Skeletal muscle cell (primary cell): ENCODE measurements around the gene ASPDH.
A peak's percentile ranks its signal among the peaks of the same experiment; 100 is the strongest.

Experiments
- DNase-seq: peaks from one replicate; pipeline ENCODE4 v3.0.0-alpha.2; 2010; ENCODE audit warnings: low read depth
- H3K4me3 ChIP-seq: 2 replicates; pipeline ENCODE4 v1.5.1; 2011; ENCODE audit warnings: low read depth, mild to moderate bottlenecking, control low read depth, low read length, moderate library complexity

Gene ASPDH

DNA sequence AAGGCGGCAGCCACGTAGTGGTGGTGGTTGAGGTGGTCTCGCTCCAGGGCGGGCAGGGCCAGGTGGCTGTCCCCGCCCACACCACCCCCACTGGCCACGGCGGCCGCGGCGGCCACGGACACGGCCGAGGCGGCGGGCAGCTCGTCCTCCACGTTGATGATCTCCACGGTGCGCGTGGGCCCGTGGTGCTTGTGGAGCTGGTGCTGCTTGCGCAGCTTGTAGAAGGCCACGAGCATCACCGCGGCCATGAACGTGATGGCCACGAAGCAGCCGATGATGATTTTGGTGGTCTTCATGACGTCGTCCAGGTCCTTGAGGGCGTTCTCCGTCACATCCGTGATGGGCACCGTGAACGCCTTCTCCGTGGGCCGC, 4.0 kb upstream of the ASPDH start:
- H3K4me3 ChIP-seq = no peak overlapping the region
- DNase-seq = no peak

DNA sequence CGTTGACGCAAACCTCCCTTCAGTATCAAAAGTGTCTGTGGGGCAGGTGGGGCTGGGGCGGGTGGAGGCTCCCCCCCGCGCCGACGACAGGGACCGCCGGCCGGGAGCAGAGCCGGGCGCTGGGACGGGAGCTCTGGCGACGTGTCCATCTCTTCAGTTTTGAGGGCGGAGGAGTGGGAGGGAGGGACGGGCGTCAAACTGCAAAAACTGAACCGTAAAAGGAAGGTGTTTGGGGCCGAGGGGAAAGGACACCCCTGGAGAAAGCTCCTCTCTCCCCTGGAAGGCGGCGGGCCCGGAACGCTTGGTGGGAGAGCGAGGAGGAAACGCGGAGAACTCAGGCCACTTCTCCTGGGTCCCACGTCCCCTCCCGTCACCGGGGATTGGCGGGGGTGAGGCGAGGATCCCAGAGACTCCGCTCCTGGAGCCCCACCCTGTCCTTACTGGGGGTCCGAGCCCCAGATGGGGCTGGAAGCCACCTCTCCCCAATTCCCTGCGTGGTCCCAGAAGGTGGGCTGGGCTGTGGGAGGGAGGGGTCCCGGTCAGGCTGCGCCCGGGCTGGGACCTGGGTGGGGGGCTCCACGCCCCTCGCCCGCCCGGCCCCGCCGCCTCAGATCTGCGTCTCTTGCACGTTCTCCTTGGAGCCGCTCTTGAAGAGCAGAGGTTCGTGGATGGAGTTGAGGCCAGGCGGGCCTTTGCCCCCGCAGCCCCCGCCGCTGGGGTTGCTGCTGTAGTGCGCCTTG, 3.4 kb upstream of the ASPDH start:
- no peak overlapping the region for H3K4me3 ChIP-seq
- DNase-seq = no peak

DNA sequence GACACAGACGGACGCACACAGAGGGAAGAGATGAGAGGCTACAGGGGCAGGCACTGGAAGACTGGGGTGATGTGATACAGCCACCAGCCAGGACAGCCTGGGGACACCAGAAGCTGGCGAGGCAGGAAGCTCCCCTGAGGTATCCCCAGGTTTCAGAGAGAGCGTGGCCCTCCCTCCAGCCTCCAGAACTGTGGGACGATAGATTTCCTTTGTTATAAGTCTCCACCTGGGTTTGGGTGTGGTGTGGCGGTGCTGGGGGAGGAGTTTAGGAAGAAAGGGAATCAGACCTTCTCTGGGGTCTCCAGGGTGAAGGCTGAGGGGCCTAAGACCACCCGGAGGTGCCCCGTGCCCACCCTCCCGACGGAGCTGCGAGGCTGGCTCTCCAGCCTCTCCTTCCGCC, 2.7 kb upstream of the ASPDH start:
- no peak overlapping the region for H3K4me3 ChIP-seq
- DNase-seq = no peak

DNA sequence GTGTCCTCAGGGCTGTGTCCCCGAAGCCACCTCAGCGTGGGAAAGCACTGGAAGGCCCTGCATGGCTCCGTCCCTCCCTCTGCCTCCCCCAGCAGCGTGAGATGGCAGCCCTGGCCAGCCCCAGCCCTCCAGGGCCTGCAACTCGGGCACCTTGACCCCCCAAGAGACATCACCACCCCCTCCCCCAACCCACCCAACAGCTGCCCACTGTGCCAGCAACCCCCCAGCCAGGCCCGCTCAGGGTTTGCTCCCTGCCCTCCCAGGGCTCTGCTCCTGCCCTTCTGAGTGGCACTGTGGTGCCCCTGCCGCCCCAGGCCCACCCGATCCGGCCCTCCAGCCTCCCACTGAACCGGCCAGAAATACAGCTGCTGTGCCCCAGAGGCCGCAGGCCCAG, 1.5 kb upstream of the ASPDH start:
- H3K4me3 ChIP-seq = no peak overlapping the region
- DNase-seq = no peak

DNA sequence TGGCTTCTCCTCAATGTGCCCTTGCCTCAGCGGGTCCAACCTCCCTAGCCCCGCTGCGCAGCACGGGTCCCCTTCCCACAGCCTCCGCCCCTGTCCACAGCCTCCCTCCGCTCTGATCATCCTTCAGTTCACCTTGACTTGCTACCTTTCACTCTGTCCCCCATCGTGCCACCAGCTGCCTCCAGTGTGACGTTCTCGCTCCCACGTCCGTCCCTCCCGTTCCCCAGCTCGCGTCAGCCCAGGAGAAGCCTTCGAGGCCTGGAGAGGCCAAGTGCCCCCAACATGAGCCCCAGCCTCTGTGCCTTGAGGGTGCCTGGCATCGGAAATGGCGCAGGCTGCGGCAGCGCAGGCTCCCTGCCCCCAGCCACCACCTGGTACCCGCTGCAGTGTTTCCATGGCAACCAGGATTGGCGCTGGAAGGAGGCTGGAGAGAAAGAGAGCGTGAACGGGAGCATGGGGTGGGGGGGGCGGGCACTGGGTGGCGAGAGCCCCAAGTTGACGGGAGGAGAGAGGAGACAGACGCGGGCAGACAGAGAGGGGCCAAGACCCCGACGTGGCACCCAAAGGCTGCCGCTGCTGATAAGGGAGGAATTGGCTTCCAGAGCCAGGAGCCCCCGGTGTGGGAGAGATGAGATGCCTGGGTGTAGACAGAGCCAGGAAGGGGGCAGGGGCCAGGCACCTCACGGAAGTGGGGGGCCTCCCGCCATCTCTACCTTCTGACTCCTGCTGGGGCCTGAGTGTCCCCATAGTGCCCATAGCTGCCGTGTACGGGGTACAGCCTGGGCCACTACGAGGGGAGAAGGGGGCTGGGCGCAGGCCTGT, 844 bp upstream of the ASPDH start:
- DNase-seq = no peak
- H3K4me3 ChIP-seq = no peak overlapping the region

DNA sequence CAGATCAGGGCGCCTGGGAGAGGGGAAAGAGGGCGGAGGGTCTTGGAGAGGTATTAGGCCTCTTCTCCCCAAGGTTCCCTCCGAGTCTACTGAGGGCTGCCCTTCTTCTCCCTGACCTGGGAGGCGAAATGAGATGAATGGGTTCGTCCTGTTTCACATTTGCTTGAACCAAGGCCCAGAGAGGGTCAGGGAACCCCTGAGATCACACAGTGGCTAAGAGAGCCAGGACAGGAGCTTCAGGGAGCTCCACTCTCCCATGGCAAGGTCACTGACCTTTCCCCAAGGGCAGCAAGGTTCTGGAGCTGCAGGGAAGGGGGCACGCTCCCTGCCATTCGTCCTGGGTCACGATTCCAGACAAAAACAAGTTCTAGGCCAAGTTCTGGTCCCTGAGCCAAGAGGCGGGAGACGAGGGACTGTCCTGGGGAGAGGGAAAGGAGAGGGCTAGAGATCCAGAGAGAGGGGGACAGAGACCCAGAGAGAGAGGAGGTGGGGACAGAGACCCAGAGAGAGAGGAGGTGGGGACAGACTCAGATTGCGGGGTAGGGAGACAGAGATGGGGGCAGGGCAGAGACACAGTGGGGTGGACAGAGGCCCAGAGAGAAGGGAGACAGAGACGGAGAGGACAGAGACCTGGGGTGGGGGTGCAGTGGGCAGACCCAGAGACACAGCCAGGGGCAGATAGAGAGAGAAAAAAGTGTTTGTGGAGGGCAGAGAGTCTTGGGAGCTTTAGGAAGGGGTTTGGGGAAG, 541 bp downstream of the ASPDH start:
- no peak overlapping the region for H3K4me3 ChIP-seq
- no peak for DNase-seq

DNA sequence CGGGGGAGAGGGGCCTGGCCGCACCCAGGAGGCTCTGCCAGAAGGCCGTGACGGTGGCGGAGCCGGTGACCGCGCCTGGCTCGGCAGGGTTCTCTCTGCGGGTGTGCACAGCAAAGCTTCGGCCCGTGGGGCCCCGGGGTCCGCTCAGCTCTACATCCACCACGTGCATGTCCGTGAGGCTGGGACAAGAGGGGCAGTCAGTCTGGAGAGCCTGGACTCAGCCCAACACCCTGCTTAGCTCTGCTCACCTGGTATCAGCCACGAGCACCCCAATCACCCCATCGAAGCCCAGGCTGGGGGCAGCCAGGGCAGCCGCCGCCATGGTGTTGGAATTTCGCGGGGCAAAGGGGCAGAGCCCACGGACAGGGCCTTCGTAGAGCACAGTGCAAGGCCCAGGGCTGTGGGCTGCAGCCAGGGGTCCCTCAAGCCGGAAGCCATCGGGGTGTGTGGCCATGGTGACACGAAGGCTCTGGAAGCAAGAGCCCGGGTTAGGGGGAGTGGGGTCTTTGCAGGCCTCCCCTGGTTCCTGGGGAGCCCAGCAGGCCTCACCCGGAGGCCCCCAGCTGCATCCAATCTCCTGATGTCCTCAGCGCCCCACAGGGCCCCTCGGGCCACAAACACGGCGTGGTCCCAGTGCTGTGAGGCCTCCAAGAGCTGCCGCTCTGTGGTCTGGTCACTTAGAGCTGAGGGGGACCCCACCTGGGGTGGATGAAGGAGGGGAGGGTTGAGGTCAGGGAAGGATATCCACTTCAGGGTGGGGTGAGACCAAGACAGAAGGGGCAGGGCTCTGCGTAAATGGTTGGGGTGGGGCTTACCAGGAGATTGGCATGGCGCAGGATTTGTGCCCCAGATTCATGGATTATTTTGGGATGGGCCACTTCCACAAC, 1.4 kb downstream of the ASPDH start:
- no peak for DNase-seq
- peak overlapping the region; percentile 95 for H3K4me3 ChIP-seq

DNA sequence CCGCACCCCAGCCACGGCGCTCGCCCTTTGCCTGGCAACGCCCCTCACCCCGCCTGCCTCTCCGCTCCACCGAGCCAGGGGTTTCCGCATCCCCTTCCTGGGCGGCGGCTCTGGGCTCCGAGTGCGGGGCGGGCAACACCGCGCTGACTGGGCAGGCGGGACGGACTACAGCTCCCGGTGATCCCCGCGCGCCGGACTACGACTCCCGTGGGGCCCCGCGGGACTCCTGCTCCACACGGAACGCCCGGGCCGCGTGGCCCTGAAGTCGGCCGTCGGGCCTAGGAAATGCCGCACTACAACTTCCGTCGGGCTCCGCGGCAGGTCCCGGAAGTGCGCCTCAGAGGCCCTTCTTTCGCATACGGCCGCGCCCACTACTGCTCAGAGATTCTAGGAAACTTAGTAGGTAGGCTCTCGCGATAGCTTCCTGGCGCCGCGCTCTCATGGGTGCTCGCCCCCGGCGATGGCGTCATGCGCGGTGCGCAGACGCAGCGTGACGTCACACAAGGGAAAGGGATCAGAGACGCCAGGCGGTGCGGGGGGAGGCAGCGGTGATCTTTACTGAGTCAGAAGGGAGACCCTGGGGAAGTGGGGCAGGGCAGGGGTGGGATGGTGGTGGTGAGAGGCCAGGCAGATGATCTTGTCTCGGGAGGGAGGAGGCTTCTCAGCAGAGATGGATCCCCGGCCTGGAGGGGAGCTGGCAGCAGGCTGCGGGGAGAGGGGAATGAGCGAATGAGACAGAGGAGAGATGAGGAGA, 2.5 kb downstream of the ASPDH start, which contains the start of gene JOSD2:
TSS of gene JOSD2 (minus strand) at position 123 of the 754 bp plus-strand sequence. CDS start 760 bp downstream, outside the sequence.
- H3K4me3 ChIP-seq = peak within 1 kb of the TSS; percentile 95
- peak; percentile 98 for DNase-seq

DNA sequence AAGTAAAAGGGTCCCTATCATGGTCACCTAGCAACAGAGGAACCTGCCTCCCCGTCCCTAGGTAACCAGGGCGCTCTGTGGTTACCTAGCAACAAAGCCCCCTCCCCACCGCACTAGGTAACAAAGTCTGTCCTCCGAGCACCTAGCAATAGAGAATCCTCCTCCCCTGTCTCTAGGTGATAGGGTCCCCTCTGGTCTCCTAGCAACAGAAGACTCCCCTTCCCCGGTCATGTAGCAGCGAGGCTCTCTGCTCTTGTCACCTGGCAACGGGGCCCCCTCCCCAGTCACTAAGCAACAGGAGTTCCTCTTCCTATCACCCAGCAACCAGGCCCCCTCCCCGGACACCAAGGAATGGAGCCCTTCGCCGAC, 3.0 kb downstream of the ASPDH start:
- peak overlapping the region; percentile 95 for H3K4me3 ChIP-seq
- DNase-seq = no peak

DNA sequence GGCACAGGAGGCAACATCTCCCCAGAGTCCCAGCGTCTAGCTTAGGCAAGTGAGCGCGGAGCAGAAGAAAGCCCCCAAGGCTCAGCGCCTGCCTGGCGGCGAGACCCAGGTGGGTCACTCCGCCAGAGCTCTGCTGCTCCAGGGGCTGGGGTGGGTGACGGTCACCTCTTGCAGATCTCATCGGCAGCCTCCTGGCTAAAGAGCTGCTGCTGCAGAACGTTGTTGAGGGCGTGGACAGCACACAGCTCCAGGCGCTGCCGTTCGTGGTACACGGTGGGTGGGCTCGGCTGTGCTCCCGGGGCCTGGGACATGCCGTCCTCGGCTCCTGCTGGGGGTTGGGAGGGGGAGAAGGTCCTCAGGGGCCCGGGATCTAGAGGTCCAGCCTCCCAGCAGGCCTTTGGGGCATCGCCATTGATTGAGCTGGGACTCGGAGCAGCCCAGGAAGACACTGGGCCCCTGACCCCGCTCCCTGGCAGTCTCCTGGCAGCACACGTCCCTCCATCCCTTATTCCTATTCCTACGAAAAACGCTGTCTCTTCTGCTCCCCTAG, 3.5 kb downstream of the ASPDH start:
- peak overlapping the region; percentile 95 for H3K4me3 ChIP-seq
- DNase-seq = no peak

DNA sequence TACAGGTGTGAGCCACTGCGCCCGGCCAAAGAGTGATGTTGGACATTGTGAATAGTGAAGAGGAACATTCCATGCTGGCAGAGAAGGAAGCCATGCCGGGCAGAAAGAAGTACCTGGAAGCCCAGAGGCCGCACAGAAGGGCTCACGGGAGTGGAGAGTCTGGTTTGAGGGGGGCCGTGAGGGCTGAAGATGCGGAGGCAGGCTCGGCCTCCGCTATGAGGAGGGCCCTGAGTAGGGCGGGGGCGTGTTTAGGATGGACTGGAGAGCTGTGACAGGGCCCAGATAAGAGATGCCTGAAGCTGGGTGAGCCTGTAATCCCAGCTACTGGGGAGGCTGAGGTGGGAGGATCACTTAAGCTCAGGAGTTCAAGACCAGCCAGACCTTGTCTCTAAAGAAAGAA, 4.3 kb downstream of the ASPDH start:
- H3K4me3 ChIP-seq = no peak overlapping the region

DNA sequence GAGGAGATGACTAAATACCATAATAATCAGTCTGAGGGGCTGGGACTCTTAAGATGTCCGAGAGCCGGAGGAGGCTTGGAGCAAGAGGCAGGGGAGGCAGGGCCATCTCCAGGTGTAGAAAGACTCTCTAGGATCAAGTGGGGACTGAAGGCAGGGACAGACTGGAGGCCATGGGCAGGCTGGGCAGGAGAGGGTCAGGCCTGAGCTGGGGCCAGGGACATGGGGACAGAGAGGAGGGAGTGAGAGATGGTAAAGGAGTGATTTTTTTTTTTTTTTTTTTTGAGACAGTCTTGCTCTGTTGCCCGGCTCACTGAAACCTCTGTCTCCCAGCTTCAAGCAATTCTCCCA, 4.9 kb downstream of the ASPDH start:
- no peak overlapping the region for H3K4me3 ChIP-seq
- no peak for DNase-seq

More for the DNA sequence above, 4.3 kb downstream of the ASPDH start:
- DNase-seq = no peak

DNA sequence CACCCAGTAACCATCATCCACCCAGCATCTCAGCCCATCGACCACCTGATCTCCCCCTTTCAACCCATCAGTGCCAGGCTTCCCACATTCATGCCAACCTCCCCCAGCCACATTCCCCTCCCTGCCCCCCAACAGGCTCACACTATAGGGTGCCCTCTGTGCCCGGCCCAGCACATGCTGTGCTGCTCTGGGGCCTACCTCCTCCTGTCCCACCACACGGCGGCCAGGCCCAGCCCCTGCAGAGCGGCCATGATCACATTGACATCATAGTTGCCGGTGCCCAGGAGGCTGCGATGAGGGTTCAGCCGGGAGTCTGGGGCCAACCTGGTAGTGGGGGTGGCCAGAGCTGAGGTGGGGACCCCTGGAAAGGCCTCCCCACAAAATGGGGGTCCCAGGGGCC, 6.3 kb downstream of the ASPDH start:
- no peak overlapping the region for H3K4me3 ChIP-seq
- DNase-seq = no peak

DNA sequence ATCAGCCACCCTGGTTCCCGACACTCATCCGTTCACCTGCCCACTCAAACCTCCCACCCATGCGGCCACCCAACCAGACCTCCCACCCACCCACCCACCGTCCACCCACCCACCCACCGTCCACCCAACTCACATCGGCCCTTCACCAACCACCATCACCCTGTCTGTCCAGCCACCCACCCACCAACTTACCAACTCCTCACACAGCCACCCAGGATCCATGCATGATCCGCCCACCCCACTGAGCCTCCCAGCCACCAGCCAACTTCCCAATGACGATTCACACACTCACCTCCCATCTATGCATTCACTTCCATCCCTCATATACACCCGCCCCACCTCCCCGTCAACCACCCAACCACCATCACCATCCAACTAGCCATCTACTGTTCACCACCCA, 7.0 kb downstream of the ASPDH start:
- H3K4me3 ChIP-seq = no peak overlapping the region
- DNase-seq = no peak

DNA sequence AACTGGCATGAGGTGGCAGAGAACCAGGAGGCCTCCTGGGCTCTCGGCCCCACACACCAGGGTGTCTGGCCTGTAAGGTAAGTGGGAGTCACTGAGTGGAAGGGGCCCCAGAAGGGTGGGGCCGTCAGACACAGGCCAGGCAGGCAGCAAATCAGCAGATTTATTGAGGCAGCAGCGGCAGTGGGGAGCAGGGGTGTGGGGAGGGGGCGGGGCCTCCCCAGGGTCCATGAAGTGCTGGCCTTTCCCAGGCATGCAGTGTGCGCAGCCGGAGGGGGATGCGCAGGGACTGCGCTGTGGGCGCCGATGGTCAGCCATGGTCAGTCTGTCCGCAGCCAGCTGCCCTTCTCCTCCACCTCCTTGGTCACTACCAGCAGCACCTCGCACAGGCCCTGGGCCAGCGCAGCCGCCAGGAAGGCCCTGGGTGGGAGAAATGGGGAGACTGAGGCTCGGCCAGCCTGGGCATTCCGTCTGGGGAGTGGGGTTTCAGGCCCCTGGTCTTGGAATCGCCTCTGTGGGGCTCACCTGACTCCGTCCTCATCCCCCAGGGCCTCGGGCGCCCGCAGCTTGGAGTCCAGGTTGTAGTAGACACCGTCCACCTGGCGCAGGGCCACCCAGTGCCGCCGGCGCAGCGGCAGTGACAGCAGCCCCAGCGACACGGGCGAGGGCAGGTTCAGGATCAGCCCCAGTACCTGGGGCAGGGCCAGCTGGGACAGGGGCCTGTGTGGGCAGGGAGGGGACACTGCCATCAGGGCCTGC, 7.7 kb downstream of the ASPDH start:
- H3K4me3 ChIP-seq = no peak overlapping the region
- DNase-seq = no peak

DNA sequence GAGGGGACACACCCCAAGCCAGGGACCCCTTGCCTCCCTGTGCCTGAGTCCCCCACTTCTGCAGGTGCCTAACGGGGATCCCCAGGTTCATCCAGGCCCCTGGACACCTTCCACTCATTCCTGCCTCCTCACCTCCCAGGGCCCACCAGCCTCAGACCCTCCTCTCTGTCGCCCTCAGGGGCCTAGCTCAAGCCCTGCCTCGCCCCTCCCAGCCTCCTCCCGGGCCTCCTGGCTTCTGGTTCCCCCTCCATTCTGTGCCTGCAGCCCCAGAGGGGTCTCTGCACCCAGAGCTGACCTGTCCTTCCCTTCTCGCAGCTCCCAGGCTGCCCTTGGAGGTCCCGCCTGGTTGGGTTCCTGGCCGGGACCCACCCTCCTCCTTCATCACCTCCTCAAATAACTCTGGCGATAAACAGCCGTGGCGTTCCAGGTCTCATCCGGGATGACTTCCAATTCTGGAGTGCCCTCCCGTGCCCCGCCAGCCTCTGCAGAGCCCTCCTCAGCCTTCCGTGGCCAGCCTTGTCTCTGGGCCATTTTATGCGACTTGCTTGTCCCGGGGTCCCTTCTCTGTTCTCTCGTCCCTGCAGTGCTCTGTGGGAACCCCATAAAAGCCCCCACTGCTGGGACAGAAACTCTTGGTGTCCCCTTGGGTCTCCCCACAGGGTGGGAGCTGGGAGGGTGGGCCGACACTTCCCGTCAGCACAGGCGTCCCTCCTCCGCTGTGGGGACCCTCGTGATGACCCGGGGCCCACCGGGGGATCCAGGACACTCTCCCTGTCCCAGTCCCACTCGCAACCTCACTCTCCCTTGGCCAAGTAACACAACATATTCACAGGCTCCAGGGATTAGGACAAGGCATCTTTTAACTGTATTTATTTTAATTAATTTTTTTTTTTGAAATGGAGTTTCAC, 11.9 kb downstream of the ASPDH start:
- no peak for DNase-seq
- H3K4me3 ChIP-seq = no peak overlapping the region

DNA sequence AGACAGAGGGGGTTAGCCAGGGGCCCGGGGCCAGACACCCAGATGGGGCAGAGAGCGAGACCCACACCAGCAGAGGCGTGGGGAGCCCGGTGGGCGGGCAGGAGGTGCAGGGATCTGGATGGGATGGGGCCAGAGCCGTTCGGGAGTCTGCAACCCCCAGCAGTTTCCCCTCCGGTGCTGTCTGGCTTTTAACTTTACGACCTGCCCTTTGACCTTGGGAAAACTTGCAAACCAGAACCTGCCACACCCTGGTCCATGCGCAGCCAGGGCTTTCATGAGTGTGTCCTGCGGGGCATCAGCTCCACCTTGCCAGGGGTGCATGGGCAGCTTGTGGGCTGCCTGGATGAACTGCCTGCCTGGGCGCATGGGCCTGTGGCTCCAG, 12.5 kb downstream of the ASPDH start:
- DNase-seq = no peak
- no peak overlapping the region for H3K4me3 ChIP-seq
